Natural killer cell (primary cell): Measurements from ENCODE around the gene ST3GAL4. TPM values are rescaled to one million over a fixed set of nuclear protein-coding genes. Genes with fewer than 3 reads are reported as not detected.

Experiments
- ATAC-seq, 3 donors: fragments of 150-1000 bp in 2 of 3; fragments of 200-7000 bp in 1 of 3; cut with Tn5 transposase; 1 replicate in 1 of 3; 2 replicates in 2 of 3; pipeline ENCODE4 v1.10.0; 2021; ENCODE audit warnings: mild to moderate bottlenecking in 2 of 3, moderate library complexity in 2 of 3
- DNase-seq, 2 donors: peaks; one replicate each; pipeline versions ENCODE4 v3.0.0 to v3.0.0-alpha.2; 2013 to 2021; ENCODE audit warnings: mixed read lengths in 1 of 2
- H3K27ac ChIP-seq: one replicate; pipeline ENCODE4 v1.5.1; 2013; ENCODE audit warnings: mild to moderate bottlenecking, low read length
- H3K27me3 ChIP-seq: one replicate; pipeline ENCODE4 v1.6.1; 2013; ENCODE audit warnings: low read length; ENCODE audit not compliant: control insufficient read depth, insufficient read depth
- H3K36me3 ChIP-seq: one replicate; pipeline ENCODE4 v1.6.1; 2013; ENCODE audit warnings: low read length; ENCODE audit not compliant: control insufficient read depth, insufficient read depth
- H3K4me1 ChIP-seq: one replicate; pipeline ENCODE4 v1.6.1; 2013; ENCODE audit warnings: low read length; ENCODE audit not compliant: control insufficient read depth, insufficient read depth
- H3K4me3 ChIP-seq: one replicate; pipeline ENCODE4 v1.5.1; 2013; ENCODE audit warnings: low read length
- H3K9me3 ChIP-seq: one replicate; pipeline ENCODE4 v1.6.1; 2013; ENCODE audit warnings: low read length; ENCODE audit not compliant: control insufficient read depth, insufficient read depth
- H3K27ac Mint-ChIP-seq, 2 donors: one replicate each; pipeline ENCODE4 v1.8.0; 2022; ENCODE audit warnings: mild to moderate bottlenecking in 2 of 2, mixed read lengths in 2 of 2, moderate library complexity in 1 of 2
- H3K27me3 Mint-ChIP-seq, 2 donors: one replicate each; pipeline ENCODE4 v1.8.0; 2022; ENCODE audit warnings: low read depth in 2 of 2, mixed read lengths in 2 of 2
- H3K36me3 Mint-ChIP-seq: one replicate; pipeline ENCODE4 v1.8.0; 2022; ENCODE audit warnings: mixed read lengths
- H3K4me1 Mint-ChIP-seq, 2 donors: one replicate each; pipeline ENCODE4 v1.8.0; 2022; ENCODE audit warnings: mixed read lengths in 2 of 2
- H3K4me3 Mint-ChIP-seq: one replicate; pipeline ENCODE4 v1.8.0; 2022; ENCODE audit warnings: mild to moderate bottlenecking, moderate library complexity, mixed read lengths
- H3K9me3 Mint-ChIP-seq, 2 donors: one replicate each; pipeline ENCODE4 v1.8.0; 2022; ENCODE audit warnings: mixed read lengths in 2 of 2
- CTCF ChIP-seq: fragments of 200-600 bp; IDR thresholded peaks from one replicate; pipeline ENCODE4 v1.8.0; 2022; ENCODE audit warnings: antibody characterized with exemption
- WGBS: methylation state at CpG from one replicate; pipeline ENCODE4 v1.1.7; 2013; ENCODE audit warnings: missing lambda C conversion rate; ENCODE audit not compliant: insufficient coverage; 5-methylcytosine and 5-hydroxymethylcytosine counted together
- intact Hi-C: fragments of 100-400 bp; cut with micrococcal nuclease; formaldehyde crosslinking; loops from one replicate; pipeline ENCODE4 v1.14.2; 2022
- total RNA-seq, 4 donors: library from RNA; stranded (reverse); fragments of 120-200 nt in 1 of 4; gene quantifications; one replicate each; pipeline versions ENCODE4 v1.2.3 to v1.2.4, GENCODE V29; 2013 to 2022

ST3GAL4 gene
- total RNA-seq, 3 donors from 2014 or later (not counting 1 experiment from before 2014, with no cell fraction given): 43.3 to 57.6 (median 47.3) TPM

- Mint-ChIP-seq H3K27ac (no peak overlapping the region), H3K4me3 (no peak overlapping the region), H3K4me1 (peaks cover 7 to 10% of the 10 kb centered on the region in 2 donors), H3K36me3 (no peaks in the 10 kb centered on the region), H3K27me3 (no peaks in the 10 kb centered on the region), H3K9me3 (no peaks in the 10 kb centered on the region)
- H3K9me3 ChIP-seq: no peaks in the 10 kb centered on the region
- H3K27ac ChIP-seq: no peak overlapping the region
- H3K36me3 ChIP-seq: no peaks in the 10 kb centered on the region
- peaks cover 6% of the 10 kb centered on the region for H3K4me1 ChIP-seq
- DNase-seq (no peak), ATAC-seq (no peak)
- H3K27me3 ChIP-seq: no peaks in the 10 kb centered on the region
- intact Hi-C loops: no loop called here
- WGBS: 71% methylated on average over 3 of the region's 5 CpGs
- H3K4me3 ChIP-seq: no peak overlapping the region
- no peak for TF ChIP-seq CTCF
Measured at GRCh38 chr11:126438691-126439090, 83.2 kb downstream of the ST3GAL4 start.

GRCh38 chr11:126440276-126440675, 84.8 kb downstream of the ST3GAL4 start:
- intact Hi-C loops: loop anchor here (1.0 to 10.0 kb wide), 3 partner anchors 40 to 1055 kb away; no protein-coding TSS in a partner anchor
- no peak for TF ChIP-seq CTCF
- no peaks in the 10 kb centered on the region for H3K36me3 Mint-ChIP-seq
- H3K9me3 Mint-ChIP-seq: no peaks in the 10 kb centered on the region
- no peak for DNase-seq
- H3K4me1 Mint-ChIP-seq: peaks cover 7 to 10% of the 10 kb centered on the region in 2 donors
- no peaks in the 10 kb centered on the region for H3K27me3 Mint-ChIP-seq
- H3K9me3 ChIP-seq: no peaks in the 10 kb centered on the region
- H3K36me3 ChIP-seq: no peaks in the 10 kb centered on the region
- H3K4me3 ChIP-seq: no peak overlapping the region
- H3K27me3 ChIP-seq: no peaks in the 10 kb centered on the region
- H3K27ac Mint-ChIP-seq: no peak overlapping the region
- no peak overlapping the region for H3K27ac ChIP-seq
- 88% methylated on average over 22 of the region's 22 CpGs for WGBS
- no peak overlapping the region for H3K4me3 Mint-ChIP-seq
- H3K4me1 ChIP-seq: peaks cover 6% of the 10 kb centered on the region
- no peak for ATAC-seq

GRCh38 chr11:126440792-126441514, 85.5 kb downstream of the ST3GAL4 start:
- 26% methylated on average over 21 of the region's 21 CpGs for WGBS
- no peak overlapping the region for H3K4me3 Mint-ChIP-seq
- Histone ChIP-seq H3K27me3 (no peaks in the 10 kb centered on the region), H3K4me1 (peaks cover 6% of the 10 kb centered on the region), H3K9me3 (no peaks in the 10 kb centered on the region), H3K36me3 (no peaks in the 10 kb centered on the region), H3K27ac (no peak overlapping the region), H3K4me3 (no peak overlapping the region)
- no peak overlapping the region for H3K27ac Mint-ChIP-seq
- H3K27me3 Mint-ChIP-seq: no peaks in the 10 kb centered on the region
- DNase-seq (peak; percentile 72 to 81), ATAC-seq (peak; percentile 73 to 93 (median 91))
- TF ChIP-seq CTCF: peak; percentile 99
- H3K9me3 Mint-ChIP-seq: no peaks in the 10 kb centered on the region
- H3K36me3 Mint-ChIP-seq: no peaks in the 10 kb centered on the region
- peaks cover 7 to 10% of the 10 kb centered on the region in 2 donors for H3K4me1 Mint-ChIP-seq
- intact Hi-C loops: loop anchor here (1.0 to 10.0 kb wide), 4 partner anchors 39 to 1054 kb away; no protein-coding TSS in a partner anchor
